Measurements from ENCODE around the gene PACRG.

DNA sequence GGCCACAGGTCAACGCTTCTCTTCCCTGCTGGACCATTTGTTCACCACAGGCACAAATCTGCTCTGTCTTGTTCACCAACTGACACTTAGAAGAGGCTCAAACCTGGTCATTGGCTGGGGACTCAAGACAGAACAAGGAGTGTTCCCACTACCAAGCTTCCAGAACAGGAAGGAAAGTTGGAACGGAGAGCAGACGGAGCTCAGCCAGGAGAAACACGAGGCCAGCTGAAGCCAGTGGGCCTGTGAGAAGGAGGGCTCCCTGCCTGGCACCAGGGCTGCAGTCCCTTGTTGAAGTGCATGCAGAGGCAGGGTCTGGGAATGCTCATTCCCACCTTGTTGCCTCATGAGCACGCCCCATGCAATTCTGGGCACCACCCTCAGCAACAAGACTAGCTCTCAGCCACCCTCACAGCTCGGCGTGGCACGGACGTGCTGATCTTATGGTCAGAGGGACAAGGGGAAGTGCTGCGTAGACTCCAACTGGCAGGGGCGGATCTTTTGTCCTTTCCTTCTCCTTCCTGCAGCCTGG, 450.2 kb downstream of the PACRG start:
- TF ChIP-seq, protein P1, sequence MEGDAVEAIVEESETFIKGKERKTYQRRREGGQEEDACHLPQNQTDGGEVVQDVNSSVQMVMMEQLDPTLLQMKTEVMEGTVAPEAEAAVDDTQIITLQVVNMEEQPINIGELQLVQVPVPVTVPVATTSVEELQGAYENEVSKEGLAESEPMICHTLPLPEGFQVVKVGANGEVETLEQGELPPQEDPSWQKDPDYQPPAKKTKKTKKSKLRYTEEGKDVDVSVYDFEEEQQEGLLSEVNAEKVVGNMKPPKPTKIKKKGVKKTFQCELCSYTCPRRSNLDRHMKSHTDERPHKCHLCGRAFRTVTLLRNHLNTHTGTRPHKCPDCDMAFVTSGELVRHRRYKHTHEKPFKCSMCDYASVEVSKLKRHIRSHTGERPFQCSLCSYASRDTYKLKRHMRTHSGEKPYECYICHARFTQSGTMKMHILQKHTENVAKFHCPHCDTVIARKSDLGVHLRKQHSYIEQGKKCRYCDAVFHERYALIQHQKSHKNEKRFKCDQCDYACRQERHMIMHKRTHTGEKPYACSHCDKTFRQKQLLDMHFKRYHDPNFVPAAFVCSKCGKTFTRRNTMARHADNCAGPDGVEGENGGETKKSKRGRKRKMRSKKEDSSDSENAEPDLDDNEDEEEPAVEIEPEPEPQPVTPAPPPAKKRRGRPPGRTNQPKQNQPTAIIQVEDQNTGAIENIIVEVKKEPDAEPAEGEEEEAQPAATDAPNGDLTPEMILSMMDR (IDR thresholded peaks at IDR 0.05 in 4 of 5, conservative IDR thresholded peaks at IDR 0.05 in 1 of 5) = no peak
- TF ChIP-seq POLR2A (IDR thresholded peaks at IDR 0.05) = no peak

Data from gastrocnemius medialis (tissue), 4 donors.